ENCODE measurements around the gene CBARP.

The CBARP gene

DNA sequence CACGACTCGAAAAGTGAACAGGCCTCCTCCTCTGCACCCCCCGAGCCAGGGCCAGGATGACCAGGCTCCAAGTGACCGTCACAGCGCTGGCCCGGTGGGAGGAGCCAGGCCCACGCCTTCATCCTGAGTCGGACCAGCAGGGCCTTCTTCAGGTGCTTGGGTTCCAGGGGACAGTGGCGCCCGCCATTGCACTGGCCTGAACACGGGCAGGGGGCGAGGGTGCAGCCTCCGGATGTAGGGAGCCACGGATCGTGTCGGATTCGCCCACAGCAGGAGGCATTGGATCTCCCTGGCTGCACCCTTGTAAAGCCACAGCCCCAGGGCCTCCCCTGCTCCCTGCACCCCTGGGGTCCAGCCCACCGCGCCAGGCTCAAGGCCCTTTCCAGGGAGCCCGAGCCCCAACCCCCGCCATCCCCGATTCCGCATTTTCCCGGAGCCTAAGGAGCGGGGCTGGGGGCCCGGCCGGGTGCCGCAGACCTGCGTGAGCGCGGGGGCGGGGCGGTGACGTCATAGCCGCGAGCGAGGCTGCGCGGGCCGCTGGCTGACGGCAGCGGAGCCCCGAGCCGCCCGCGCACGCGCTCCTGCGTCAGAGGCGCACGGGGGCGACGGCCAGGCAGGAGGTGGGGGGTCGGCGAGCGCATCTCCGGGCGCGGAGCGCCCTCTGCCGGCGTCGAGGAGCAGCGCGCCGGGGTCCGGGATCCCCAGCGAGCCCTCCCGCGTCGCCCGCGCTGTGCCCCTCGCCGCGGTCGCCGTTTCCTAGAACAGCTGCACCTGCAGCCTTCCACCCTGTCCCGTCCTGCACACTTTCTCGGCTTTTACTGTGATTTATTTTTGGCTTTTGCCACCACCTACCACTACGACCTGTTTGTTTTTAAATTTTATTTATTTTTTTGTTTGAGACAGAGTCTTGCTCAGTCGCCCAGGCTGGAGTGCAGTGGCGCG, 2.3 kb upstream of the CBARP start:
- Histone ChIP-seq H3K27me3 (ENCODE audit: low read depth) (no peaks in the 10 kb centered on the region), H3K4me3 (peak overlapping the region; percentile 56), H3K9me3 (no peaks in the 10 kb centered on the region), H3K36me3 (replicated peaks) (peaks cover 23% of the 10 kb centered on the region), H3K4me1 (peaks cover 27% of the 10 kb centered on the region)
- DNase-seq (ENCODE audit: low spot score in 2 of 2), result peak; percentile 84 to 93
- in situ Hi-C loops (cut with MboI; ENCODE audit: low sequenced_read_pairs), result loop anchor here (10.0 kb wide), 1 partner anchor 315 kb away; the partner anchor contains the start of gene ARID3A

DNA sequence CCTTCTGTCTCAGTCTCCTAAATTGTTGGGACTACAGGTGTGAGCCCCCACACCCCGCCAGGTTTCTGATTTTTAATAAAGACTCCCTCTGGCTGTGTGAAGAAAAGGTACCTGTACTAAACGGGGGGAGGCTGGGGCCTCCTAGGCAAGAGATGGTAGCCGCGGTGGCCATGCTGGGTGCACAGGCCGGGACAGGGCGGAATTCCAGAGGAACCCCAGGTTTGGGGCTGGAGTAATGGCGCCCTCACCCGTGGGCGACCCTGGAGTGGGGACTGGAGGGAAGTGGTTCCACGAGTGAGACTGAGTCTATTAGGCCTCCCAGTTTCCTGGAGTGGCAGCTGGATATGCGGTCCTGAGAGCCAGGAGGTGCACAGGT, 1.6 kb upstream of the CBARP start:
- no peak for DNase-seq (ENCODE audit: low spot score in 2 of 2)
- no peaks in the 10 kb centered on the region for H3K9me3 ChIP-seq
- H3K27me3 ChIP-seq (ENCODE audit: low read depth), result no peaks in the 10 kb centered on the region
- H3K4me3 ChIP-seq, result peak overlapping the region; percentile 33
- in situ Hi-C loops (cut with MboI; ENCODE audit: low sequenced_read_pairs), result no loop called here
- H3K36me3 ChIP-seq (replicated peaks), result peaks cover 16% of the 10 kb centered on the region
- H3K4me1 ChIP-seq, result peaks cover 22% of the 10 kb centered on the region

DNA sequence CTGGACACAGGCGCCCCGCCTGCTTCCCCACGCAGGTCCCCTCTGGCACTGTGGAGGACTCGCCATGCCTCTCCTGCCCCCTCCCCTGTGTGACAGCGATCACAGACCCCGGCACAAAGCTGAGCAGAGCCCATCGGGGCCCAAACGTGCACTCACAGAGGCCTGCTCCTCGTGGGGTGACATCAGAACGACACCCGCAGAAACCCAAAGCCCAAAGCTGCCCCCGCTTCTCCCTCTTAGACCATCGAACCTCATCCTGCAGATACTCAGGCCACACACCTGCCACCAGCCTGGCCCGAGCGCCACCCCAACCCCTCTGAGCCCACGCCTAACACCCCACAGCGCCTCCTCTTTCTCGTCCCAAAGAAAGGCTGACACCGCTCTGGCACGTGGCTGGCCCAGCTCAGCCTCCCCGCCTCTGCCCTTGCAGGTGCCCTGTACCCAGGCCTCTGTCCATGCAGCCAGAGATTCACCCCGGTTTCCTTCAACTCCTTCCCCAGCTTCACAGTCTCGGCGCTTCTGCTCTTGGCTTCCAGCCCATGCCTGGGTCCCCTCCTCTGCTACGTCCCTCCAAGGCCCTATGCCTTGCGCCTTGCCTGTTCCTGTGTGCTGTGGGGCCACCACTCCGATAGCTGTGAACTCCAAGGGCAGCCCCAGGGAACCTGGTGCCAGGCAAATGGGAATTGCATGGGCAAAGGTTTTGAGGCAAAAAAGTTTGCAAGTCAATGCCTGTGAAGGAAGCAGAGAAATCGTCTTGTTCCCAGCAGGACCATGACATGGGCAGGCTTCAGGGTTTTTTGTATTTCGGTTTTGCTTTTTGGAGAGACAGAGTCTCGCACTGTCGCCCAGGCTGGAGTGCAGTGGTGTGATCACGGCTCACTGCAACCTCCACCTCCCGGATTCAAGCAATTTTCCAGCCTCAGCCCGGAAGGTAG, 831 bp upstream of the CBARP start:
- in situ Hi-C loops (cut with MboI; ENCODE audit: low sequenced_read_pairs), result no loop called here
- Histone ChIP-seq H3K9me3 (no peaks in the 10 kb centered on the region), H3K36me3 (replicated peaks) (peaks cover 16% of the 10 kb centered on the region), H3K4me1 (peaks cover 16% of the 10 kb centered on the region), H3K4me3 (peak overlapping the region; percentile 35), H3K27me3 (ENCODE audit: low read depth) (no peaks in the 10 kb centered on the region)
- no peak for DNase-seq (ENCODE audit: low spot score in 2 of 2)

- Histone ChIP-seq H3K4me1 (peaks cover 11% of the 10 kb centered on the region), H3K4me3 (peak overlapping the region; percentile 72), H3K36me3 (replicated peaks) (peaks cover 21% of the 10 kb centered on the region), H3K9me3 (no peaks in the 10 kb centered on the region), H3K27me3 (ENCODE audit: low read depth) (no peaks in the 10 kb centered on the region)
- in situ Hi-C loops (cut with MboI; ENCODE audit: low sequenced_read_pairs), result no loop called here
- DNase-seq (ENCODE audit: low spot score in 2 of 2), result no peak
Measured at GRCh38 chr19:1237027-1237659, 662 bp downstream of the CBARP start.

GRCh38 chr19:1236576-1236975, 1.2 kb downstream of the CBARP start:
- peaks cover 21% of the 10 kb centered on the region for H3K36me3 ChIP-seq (replicated peaks)
- peak overlapping the region; percentile 72 for H3K4me3 ChIP-seq
- H3K4me1 ChIP-seq, result peaks cover 11% of the 10 kb centered on the region
- H3K9me3 ChIP-seq, result no peaks in the 10 kb centered on the region
- no peaks in the 10 kb centered on the region for H3K27me3 ChIP-seq (ENCODE audit: low read depth)
- in situ Hi-C loops (cut with MboI; ENCODE audit: low sequenced_read_pairs), result no loop called here
- peak in 1 of 2 experiments; percentile 65 for DNase-seq (ENCODE audit: low spot score in 2 of 2)

GRCh38 chr19:1235625-1236538, 1.9 kb downstream of the CBARP start:
- Histone ChIP-seq H3K4me3 (peak overlapping the region; percentile 72), H3K27me3 (ENCODE audit: low read depth) (no peaks in the 10 kb centered on the region)

GRCh38 chr19:1234955-1235380, 2.8 kb downstream of the CBARP start:
- no peak for DNase-seq (ENCODE audit: low spot score in 2 of 2)
- Histone ChIP-seq H3K27me3 (ENCODE audit: low read depth) (no peaks in the 10 kb centered on the region), H3K4me1 (peaks cover 3% of the 10 kb centered on the region; the same call in 1 of the 2 replicates), H3K36me3 (replicated peaks) (peaks cover 28% of the 10 kb centered on the region), H3K4me3 (no peak overlapping the region), H3K9me3 (no peaks in the 10 kb centered on the region)
- in situ Hi-C loops (cut with MboI; ENCODE audit: low sequenced_read_pairs), result no loop called here

More at GRCh38 chr19:1235625-1236538, 1.9 kb downstream of the CBARP start:
- in situ Hi-C loops (cut with MboI; ENCODE audit: low sequenced_read_pairs), result no loop called here
- H3K4me1 ChIP-seq, result peaks cover 5% of the 10 kb centered on the region
- H3K36me3 ChIP-seq (replicated peaks), result peaks cover 23% of the 10 kb centered on the region
- no peaks in the 10 kb centered on the region for H3K9me3 ChIP-seq
- no peak for DNase-seq (ENCODE audit: low spot score in 2 of 2)

DNA sequence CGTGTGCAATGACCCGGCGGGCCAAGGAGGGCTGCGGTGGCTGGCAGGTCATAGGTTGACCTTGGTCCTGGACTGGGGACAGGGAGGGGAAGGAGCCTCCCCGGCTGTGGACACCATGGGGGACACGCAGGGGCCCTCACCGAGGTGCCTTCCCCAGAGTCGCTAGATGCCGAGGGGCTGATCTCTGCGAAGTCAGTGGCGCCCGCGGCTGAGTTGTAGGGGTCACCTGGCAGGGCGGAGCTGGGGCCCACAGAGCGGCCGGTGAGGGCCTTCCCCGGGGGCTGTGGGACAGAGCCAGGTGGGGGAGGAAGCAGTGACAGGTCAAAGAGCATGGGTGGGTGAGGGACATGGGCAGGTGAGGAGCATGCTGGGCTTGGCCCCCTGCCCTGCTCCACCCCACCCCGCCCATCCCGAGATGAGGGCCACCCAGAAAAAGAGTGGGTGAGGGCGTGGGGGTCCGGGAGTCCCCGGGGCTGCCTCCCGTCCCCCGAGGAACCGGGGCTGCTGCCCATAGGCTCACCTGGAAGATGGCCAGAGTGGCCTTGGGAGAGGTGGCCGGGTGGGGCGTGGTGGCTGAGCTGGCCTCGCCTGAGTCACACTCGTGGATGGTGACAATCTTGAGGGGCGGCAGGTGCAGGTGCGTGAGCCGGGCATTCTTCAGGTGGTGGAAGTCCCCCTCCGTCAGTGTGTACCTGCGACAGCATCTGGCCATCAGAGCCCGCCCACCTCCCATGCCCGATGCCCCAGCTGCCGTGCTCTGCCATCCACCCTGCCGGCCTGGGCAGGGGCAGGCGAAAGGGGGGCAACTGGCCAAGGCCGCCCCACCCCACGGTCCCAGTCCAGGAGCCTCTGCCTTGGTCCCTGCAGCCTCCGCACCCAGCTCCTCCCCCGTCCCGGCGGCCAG, 3.5 kb downstream of the CBARP start:
- in situ Hi-C loops (cut with MboI; ENCODE audit: low sequenced_read_pairs), result no loop called here
- Histone ChIP-seq H3K4me3 (no peak overlapping the region), H3K9me3 (no peaks in the 10 kb centered on the region)

GRCh38 chr19:1233115-1233667, 4.6 kb downstream of the CBARP start:
- Histone ChIP-seq H3K4me3 (no peak overlapping the region), H3K27me3 (ENCODE audit: low read depth) (no peaks in the 10 kb centered on the region), H3K36me3 (replicated peaks) (peaks cover 28% of the 10 kb centered on the region), H3K4me1 (no peaks in the 10 kb centered on the region), H3K9me3 (no peaks in the 10 kb centered on the region)
- DNase-seq (ENCODE audit: low spot score in 2 of 2), result no peak
- in situ Hi-C loops (cut with MboI; ENCODE audit: low sequenced_read_pairs), result no loop called here

More for the DNA sequence above, 3.5 kb downstream of the CBARP start:
- peaks cover 28% of the 10 kb centered on the region for H3K36me3 ChIP-seq (replicated peaks)
- DNase-seq (ENCODE audit: low spot score in 2 of 2), result no peak
- H3K4me1 ChIP-seq, result no peaks in the 10 kb centered on the region
- H3K27me3 ChIP-seq (ENCODE audit: low read depth), result no peaks in the 10 kb centered on the region

- in situ Hi-C loops (cut with MboI; ENCODE audit: low sequenced_read_pairs), result no loop called here
- no peaks in the 10 kb centered on the region for H3K27me3 ChIP-seq (ENCODE audit: low read depth)
- no peak for DNase-seq (ENCODE audit: low spot score in 2 of 2)
- H3K4me1 ChIP-seq, result no peaks in the 10 kb centered on the region
- no peaks in the 10 kb centered on the region for H3K9me3 ChIP-seq
- no peak overlapping the region for H3K4me3 ChIP-seq
- peaks cover 34% of the 10 kb centered on the region for H3K36me3 ChIP-seq (replicated peaks)
Measured at GRCh38 chr19:1232652-1233072, 5.1 kb downstream of the CBARP start.

- no peak for DNase-seq (ENCODE audit: low spot score in 2 of 2)
- H3K4me1 ChIP-seq, result no peaks in the 10 kb centered on the region
- in situ Hi-C loops (cut with MboI; ENCODE audit: low sequenced_read_pairs), result no loop called here
- H3K4me3 ChIP-seq, result no peak overlapping the region
- H3K27me3 ChIP-seq (ENCODE audit: low read depth), result no peaks in the 10 kb centered on the region
- peaks cover 40% of the 10 kb centered on the region for H3K36me3 ChIP-seq (replicated peaks)
- H3K9me3 ChIP-seq, result no peaks in the 10 kb centered on the region
Measured at GRCh38 chr19:1231729-1232637, 5.8 kb downstream of the CBARP start.

Measured in HAP-1 (cell line).